GM21360 (cell line): Measurements from ENCODE around the gene CFB.
"Not testable (repeated sequence)": the region's sequence is repeated elsewhere in the genome, so short reads cannot be mapped to it uniquely, and the experiment has no call there.

Experiments used
- ATAC-seq: cut with Tn5 transposase; IDR thresholded peaks from one replicate; pipeline ENCODE4 v1.9.1; 2021; ENCODE audit warnings: mild to moderate bottlenecking, moderate library complexity; ENCODE audit not compliant: unreplicated experiment

The CFB gene

DNA sequence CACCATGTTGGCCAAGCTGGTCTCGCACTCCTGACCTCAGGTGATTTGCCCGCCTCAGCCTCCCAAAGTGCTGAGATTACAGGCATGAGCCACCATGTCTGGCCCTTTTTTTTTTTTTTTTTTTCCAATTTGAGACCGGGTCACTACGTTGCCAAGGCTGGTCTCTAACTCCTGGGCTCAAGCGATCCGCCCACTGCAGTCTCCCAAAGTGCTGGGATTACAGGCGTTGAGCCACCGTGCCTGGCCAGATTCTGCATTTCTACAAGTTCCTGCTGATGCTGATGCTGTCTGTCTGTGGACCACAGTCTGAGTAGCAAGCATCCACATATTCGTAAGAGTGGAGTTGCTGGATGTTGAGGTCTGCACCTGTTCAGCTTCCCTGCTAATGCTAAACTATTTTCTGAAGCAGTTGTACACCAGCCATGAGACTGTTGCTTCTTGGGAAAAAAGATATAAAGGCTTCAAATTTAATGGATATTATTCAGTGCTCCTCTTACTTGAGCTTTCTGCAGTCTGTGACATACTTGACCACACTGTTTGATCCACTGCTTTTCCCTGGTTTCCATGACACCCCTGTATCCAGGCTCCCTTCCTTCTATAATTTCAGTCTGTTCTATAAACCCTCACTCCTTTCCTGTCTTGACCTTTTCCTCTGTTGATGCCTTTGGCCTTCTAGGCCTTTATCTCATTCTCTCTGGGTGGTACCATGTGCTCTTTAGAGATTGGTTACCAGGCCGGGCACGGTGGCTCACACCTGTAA is 33.9 kb upstream of the CFB start:
- ATAC-seq = no peak

DNA sequence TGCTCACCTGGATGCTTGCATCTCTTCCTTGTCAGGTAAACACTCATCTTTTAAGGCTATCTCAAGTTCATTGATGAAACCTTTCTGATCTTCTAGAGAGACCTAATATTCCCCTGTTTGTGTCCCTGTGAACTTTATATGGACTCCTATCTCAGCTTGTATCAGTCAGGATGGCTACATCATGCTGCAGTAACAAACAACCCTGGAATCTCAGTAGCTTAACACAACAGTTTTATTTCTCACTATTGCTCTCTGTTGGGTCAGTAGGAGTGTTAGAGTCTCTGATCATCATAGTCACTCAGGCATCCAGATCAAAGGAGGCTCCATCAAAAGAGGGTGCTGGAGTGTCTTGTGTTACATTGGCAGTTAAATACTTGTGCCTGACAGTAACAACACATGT is 30.5 kb upstream of the CFB start:
- ATAC-seq = no peak

DNA sequence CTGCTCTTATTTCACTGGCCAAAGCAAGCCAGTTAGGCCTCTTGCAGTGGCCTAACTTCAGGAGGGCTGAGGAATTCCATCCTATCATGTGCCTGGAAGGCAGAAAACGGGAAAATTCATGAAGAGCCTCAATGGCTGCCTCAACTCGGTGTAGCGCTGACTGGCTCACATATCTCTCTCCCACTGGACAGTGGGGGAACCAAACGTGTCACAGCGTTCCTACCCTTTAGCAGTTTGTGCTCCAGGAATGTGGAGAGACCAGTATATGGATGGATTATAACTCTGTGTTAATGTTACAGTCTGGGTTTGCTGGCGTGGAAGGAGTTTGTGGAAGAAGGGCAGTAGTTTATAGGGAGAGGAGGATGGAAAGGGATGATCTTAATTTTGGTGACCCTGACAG is 30.1 kb upstream of the CFB start:
- no peak for ATAC-seq

DNA sequence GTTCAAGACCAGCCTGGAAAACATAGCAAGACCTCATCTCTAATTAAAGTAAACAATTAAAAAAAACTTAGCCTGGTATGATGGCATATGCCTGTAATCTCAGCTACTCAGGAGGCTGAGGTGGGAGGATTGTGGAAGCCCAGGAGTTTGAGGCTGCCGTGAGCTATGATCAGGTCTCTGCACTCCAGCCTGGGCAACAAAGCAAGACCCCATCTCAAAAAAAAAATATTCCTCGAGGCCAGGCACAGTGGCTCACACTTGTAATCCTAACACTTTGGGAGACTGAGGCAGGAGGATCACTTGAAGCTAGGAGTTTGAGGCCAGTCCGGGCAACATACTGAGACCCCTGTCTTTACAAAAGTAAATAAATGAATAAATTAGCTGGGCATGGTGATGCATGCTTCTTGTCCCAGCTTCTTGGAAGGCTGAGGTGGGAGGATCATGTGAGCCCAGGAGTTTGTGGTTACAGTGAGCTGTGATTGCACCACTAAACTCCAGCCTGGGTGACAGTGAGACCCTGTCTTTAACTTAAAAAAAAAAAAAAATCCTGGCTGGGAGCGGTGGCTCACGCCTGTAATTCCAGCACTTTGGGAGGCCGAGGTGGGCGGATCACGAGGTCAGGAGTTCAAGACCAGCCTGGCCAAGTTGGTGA is 27.7 kb upstream of the CFB start:
- no peak for ATAC-seq

DNA sequence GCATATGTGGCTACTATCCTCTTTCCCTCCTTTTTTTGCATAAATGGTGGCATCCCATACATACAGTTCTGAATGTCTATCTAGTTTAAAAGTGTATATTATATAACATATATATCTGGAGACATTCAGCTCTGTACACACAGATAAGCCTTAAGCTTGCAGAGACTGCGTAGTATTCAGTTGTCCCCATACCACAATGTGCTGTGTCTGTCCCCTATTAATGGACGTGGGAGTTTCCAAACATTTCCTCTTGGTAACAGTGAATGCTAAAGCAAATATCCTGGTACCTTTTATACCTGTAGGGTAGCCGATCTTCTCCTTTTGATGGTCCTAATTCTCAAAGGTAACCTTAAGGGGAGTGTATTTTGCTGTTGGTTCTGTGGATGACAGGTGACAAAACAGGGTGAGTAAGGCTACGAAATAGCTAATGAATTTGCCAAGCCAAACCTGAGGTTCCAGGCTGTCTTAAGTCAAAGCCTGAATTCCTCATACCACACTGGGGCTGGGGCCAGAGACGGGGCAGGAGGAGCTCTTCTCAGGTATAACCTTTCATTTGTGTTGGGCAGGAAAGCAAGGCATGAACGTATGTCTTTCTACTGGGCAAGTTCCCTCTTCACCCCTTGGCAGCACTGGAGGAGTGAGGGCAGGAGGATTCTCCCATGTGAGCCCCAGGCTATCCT is 26.1 kb upstream of the CFB start:
- ATAC-seq = no peak

DNA sequence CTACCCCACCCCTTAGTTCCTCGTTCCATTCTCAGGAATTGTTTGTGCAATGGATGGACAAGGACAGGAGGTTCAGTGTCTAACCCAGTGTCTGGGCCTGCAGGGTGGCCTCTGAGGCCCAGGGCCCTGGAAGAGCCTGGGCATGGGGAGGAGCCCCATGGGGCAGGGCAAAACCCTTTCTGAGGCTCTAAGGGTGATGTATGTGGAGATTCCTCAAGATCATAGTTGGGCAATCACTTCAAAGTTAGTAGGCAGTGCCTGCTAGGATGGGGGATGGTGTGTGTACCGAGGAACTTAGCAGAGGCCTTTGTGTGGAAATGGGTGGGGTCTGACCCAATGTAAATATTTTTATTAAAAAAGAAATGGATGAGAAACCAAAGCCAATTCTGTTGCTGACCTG is 25.1 kb upstream of the CFB start:
- ATAC-seq = no peak

DNA sequence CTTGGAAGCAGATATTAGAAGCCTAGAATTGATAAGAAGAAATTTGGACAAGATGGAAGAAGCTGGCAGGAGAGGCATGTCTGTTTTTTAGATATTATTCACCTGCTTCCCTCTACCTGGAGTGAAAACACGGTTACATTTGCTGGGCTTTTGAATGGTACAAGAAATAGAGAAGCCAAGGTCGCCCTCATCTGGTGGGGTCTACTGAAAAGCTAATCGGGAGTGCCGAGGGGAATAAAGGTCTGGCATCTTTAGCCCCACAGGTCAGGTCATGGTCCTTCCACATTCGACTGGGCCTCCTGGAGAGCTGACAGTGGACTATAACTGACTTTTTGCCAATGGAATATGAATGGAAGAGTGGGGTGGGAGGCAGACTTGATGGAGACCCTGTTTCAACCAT is 23.0 kb upstream of the CFB start:
- ATAC-seq = no peak

DNA sequence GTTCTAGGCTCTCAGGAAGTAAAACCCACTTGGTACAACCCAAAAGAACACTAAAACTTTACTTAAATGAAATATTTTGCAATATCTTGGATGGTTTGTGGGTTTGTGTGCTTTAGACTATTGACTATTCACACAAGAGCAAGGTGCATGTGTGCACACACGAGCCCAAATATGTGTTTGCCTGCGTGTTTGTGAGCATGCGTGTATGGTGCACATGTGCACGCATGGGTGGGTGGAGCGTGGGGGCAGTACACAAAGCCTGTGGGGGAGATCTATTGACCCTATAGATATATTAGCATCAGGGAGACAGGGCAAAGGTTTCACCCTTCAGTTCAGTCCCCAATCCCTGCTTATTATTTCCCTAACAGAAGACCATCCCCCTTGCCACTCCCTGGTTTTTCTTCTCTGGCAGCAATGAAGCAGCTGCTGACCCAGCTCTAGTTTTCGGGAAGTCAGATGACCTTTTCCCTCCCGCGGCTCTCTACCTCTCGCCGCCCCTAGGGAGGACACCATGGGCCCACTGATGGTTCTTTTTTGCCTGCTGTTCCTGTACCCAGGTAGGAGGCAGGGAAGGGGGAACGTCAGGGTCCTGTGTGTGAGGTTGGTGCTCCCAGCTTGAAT is 18.5 kb upstream of the CFB start, which contains the start of gene C2:
TSS of gene C2 (plus strand) at position 476 of the 621 bp plus-strand sequence. CDS start at position 512, 36 bp downstream.
- no peak for ATAC-seq

DNA sequence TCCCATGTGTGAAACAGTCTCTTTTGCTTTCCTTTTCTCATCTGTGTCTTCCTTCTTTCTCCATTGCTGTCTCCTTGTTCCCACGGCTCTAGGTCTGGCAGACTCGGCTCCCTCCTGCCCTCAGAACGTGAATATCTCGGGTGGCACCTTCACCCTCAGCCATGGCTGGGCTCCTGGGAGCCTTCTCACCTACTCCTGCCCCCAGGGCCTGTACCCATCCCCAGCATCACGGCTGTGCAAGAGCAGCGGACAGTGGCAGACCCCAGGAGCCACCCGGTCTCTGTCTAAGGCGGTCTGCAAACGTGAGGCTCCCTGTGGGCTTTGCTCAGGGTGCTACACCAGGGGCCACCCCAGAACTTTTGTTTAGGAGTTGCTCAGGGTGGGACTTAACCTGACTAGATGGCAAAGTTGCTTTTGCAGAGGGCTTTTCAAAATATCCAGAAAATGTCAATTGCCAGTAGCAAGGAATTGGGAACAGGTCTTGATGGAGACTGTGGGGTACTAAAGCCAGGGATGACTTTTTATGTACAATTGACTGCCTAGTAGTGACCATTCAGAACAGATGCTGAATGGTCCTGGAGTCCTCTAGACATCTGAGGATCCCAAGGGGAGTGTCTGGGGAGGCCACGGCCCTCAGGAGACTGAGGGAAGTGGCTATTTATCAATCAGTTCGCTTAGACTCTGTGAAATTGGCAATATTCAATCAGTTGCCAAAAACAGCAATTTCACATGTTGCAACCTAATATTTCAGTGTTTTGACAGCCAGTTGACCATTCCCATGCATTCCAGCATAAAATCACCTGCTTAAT is 17.8 kb upstream of the CFB start:
- ATAC-seq = no peak

DNA sequence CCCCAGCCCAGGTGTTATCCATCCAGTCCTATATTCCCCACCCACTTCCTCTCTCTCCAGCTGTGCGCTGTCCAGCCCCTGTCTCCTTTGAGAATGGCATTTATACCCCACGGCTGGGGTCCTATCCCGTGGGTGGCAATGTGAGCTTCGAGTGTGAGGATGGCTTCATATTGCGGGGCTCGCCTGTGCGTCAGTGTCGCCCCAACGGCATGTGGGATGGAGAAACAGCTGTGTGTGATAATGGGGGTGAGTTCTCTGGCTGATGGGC is 17.3 kb upstream of the CFB start:
- ATAC-seq = no peak

DNA sequence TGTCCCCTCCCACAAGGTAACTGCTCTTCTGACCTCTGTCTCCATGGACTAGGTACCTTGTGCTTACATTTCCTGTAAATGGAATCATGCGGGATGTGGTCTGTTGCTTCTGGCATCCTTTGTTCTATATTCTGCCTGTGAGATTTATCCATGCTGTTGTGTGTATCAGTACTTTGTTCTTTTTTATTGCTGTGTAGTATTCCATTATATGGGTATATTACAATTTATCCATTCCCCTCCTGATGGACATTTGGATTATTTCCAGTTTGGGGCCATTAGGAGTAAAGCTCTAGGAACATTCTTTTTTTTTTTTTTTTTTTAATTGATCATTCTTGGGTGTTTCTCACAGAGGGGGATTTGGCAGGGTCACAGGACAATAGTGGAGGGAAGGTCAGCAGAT is 14.9 kb upstream of the CFB start:
- no peak for ATAC-seq

DNA sequence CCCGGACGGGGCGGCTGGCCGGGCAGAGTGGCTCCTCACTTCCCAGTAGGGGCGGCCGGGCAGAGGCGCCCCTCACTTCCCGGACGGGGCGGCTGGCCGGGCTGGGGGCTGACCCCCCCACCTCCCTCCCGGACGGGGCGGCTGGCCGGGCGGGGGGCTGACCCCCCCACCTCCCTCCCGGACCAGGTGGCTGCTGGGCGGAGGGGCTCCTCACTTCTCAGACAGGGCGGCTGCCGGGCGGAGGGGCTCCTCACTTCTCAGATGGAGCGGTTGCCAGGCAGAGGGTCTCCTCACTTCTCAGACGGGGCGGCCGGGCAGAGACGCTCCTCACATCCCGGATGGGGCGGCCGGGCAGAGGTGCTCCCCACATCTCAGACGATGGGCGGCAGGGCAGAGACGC is 13.8 kb upstream of the CFB start:
- not testable (repeated sequence) for ATAC-seq

DNA sequence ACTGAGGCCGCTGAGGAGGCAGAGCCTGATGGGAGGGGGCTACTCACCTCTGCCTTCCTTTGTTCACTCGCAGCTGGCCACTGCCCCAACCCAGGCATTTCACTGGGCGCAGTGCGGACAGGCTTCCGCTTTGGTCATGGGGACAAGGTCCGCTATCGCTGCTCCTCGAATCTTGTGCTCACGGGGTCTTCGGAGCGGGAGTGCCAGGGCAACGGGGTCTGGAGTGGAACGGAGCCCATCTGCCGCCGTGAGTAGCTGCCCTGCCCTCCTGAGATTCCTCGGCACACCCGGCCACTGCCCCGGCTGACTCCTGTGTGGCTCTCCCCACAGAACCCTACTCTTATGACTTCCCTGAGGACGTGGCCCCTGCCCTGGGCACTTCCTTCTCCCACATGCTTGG is 12.4 kb upstream of the CFB start:
- no peak for ATAC-seq

DNA sequence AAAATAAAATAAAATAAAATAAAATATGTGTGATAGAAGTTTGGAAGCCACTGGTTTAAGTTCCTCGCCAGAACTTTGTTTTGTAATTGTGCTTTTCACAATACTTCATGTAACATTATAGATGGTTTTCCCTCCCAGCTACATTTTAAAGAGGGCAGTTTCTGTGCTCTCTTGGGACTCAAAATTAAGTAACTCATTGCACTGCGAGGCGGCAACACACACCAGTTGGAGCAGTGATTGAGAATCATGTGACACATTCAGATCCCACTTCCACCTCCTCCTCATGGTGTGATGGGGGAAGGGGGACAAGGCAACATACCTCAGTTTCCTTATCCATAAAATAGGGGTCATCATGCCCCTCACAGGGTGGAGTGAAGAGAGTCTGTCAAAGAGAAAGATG is 10.9 kb upstream of the CFB start:
- ATAC-seq = no peak

DNA sequence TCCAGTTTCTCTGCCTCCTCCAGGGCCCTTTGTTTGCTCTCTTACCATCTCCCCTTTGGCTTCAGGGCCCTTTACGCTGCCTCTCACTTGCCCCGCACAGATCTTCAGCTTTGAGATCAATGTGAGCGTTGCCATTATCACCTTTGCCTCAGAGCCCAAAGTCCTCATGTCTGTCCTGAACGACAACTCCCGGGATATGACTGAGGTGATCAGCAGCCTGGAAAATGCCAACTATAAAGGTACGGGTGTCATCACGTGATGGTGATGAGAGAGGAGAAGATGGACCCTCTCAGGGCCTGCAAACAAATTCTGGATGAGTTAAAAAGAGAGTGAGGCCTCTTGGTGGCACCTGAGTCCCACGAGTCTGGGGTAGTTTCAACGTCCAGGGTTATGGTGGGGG is 10.1 kb upstream of the CFB start:
- ATAC-seq = no peak

DNA sequence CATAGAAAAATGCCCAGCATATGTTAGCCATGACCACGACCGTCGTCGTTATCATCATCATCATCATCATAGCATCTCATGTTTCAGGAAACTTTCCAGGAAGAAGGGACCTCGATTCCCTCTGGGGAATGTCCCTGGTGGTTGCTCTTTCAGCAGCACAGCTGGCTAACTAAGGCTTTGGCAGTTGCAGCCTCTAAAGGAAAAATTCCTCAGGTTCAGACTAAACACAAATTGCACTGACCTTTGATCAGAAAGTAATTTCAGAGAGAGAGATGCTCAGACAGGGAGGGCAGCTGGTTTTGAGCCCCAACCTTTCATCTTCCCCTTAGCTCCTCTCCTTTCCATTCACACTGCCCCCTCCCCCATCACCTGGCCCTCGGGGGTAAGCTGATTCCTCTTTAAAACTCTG is 5.6 kb upstream of the CFB start:
- no peak for ATAC-seq

DNA sequence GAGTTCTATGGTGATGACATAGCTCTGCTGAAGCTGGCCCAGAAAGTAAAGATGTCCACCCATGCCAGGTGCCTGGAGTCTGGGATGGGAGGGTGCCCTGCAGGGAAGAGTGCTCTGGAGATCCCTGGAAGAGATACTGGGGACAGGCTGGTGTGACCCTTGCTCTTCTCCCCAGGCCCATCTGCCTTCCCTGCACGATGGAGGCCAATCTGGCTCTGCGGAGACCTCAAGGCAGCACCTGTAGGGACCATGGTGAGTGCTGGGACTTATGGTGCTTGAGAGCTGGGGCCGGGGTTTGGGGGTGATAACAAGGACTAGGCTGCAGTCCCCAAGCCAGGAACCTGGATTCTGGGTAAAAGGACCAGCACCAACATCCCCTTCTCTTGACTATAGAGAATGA is 2.2 kb upstream of the CFB start:
- no peak for ATAC-seq

DNA sequence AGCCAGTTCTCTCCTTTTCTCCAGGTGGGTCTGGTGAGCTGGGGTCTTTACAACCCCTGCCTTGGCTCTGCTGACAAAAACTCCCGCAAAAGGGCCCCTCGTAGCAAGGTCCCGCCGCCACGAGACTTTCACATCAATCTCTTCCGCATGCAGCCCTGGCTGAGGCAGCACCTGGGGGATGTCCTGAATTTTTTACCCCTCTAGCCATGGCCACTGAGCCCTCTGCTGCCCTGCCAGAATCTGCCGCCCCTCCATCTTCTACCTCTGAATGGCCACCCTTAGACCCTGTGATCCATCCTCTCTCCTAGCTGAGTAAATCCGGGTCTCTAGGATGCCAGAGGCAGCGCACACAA is 765 bp upstream of the CFB start:
- ATAC-seq = no peak

DNA sequence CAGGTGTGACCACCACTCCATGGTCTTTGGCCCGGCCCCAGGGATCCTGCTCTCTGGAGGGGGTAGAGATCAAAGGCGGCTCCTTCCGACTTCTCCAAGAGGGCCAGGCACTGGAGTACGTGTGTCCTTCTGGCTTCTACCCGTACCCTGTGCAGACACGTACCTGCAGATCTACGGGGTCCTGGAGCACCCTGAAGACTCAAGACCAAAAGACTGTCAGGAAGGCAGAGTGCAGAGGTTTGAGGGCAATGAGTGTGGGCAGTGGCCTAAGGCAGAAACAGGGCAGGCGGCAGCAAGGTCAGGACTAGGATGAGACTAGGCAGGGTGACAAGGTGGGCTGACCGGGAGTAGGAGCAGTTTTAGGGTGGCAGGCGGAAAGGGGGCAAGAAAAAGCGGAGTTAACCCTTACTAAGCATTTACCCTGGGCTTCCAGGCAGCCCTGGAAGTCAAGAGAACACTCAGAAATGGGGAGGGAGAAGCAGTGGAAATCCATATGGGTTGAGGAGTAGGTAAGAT is 533 bp downstream of the CFB start:
- no peak for ATAC-seq

DNA sequence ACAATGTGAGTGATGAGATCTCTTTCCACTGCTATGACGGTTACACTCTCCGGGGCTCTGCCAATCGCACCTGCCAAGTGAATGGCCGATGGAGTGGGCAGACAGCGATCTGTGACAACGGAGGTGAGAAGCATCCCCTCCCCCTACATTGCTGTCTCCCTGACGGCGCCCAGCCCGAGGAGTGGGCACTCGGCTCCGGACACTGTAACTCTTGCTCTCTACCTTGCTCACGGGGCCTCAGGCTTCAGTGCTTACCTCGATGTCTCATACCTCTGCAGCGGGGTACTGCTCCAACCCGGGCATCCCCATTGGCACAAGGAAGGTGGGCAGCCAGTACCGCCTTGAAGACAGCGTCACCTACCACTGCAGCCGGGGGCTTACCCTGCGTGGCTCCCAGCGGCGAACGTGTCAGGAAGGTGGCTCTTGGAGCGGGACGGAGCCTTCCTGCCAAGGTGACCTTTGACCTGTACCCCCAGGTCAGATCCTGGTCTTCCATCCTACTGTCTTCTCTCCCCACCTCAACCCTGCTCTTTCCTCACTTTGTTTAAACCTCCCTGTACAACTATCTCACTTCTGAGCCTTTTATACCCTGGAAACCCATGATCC is 1.3 kb downstream of the CFB start:
- no peak for ATAC-seq

DNA sequence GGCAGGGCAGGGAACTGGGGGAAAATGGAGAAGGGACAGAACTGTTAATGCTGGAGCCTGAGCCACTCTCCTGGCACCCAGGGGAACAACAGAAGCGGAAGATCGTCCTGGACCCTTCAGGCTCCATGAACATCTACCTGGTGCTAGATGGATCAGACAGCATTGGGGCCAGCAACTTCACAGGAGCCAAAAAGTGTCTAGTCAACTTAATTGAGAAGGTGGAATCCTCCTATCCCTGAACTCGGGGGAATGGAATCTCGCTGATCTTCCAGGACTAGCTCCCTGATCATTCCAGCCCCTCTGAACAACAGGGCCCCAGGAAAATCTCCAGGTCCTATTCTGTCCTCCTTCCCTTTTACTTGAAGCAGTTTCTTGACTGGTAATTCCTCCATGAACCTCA is 2.0 kb downstream of the CFB start:
- no peak for ATAC-seq
